Smooth muscle cell (in vitro differentiated cells): ENCODE results near the gene ZNF830. TPM values are rescaled to one million over a fixed set of nuclear protein-coding genes. Genes with fewer than 3 reads are reported as not detected.
A peak's percentile ranks its signal among the peaks of the same experiment; 100 is the strongest.

Experiments
- DNase-seq: peaks from one replicate; lab custom pipeline; 2025; ENCODE audit not compliant: unreplicated experiment; lab: John Stamatoyannopoulos, UW
- H2AFZ ChIP-seq: fragments of 200-600 bp; sonication (generic); 2 replicates; pipeline ENCODE4 v1.6.0; 2016; ENCODE audit warnings: antibody characterized with exemption, low read depth, mild to moderate bottlenecking
- H3F3A ChIP-seq: fragments of 200-600 bp; sonication (generic); 2 replicates; pipeline ENCODE4 v1.6.0; 2017; ENCODE audit warnings: antibody characterized with exemption, low read depth
- H3K27ac ChIP-seq: fragments of 200-600 bp; sonication (generic); 2 replicates; pipeline ENCODE4 v1.5.1; 2016; ENCODE audit warnings: low read depth, mild to moderate bottlenecking
- H3K27me3 ChIP-seq: fragments of 200-600 bp; sonication (generic); 2 replicates; pipeline ENCODE4 v1.6.1; 2016; ENCODE audit warnings: low read depth, mild to moderate bottlenecking
- H3K36me3 ChIP-seq: fragments of 200-600 bp; sonication (generic); 2 replicates; pipeline ENCODE4 v1.5.1; 2016; ENCODE audit warnings: low read depth
- H3K4me1 ChIP-seq: fragments of 200-600 bp; sonication (generic); 2 replicates; pipeline ENCODE4 v1.5.1; 2016; ENCODE audit warnings: low read depth
- H3K4me2 ChIP-seq: fragments of 200-600 bp; sonication (generic); 2 replicates; pipeline ENCODE4 v1.6.0; 2016; ENCODE audit warnings: mild to moderate bottlenecking
- H3K4me3 ChIP-seq: fragments of 200-600 bp; sonication (generic); 2 replicates; pipeline ENCODE4 v1.5.1; 2016; ENCODE audit warnings: mild to moderate bottlenecking
- H3K79me2 ChIP-seq: fragments of 200-600 bp; sonication (generic); 2 replicates; pipeline ENCODE4 v1.6.0; 2016; ENCODE audit warnings: low read depth, mild to moderate bottlenecking
- H3K9ac ChIP-seq: fragments of 200-600 bp; sonication (generic); 2 replicates; pipeline ENCODE4 v1.6.0; 2016; ENCODE audit warnings: low read depth
- H3K9me3 ChIP-seq: fragments of 200-600 bp; sonication (generic); replicated peaks from 2 replicates; pipeline ENCODE4 v1.5.1; 2016; ENCODE audit warnings: low read depth
- H4K20me1 ChIP-seq: fragments of 200-600 bp; sonication (generic); 2 replicates; pipeline ENCODE4 v1.6.0; 2016; ENCODE audit warnings: low read depth
- CTCF ChIP-seq: fragments of 200-600 bp; sonication (generic); IDR thresholded peaks from 2 replicates; pipeline ENCODE4 v1.5.1; 2017; ENCODE audit warnings: borderline replicate concordance, mild to moderate bottlenecking, antibody characterized with exemption; ENCODE audit not compliant: insufficient read depth, poor library complexity, severe bottlenecking
- WGBS: methylation state at CpG from one replicate; pipeline ENCODE4 v1.1.7; 2016; ENCODE audit warnings: low lambda C conversion rate; 5-methylcytosine and 5-hydroxymethylcytosine counted together
- polyA plus RNA-seq: library from polyadenylated mRNA; unstranded; fragments of >200 nt; fragmentation: Nextera tagmentation; extraction: Ambion mirVana; gene quantifications from 2 replicates; pipeline ENCODE4 v1.2.1, GENCODE V29; 2016
- total RNA-seq: library from RNA; depleted of rRNA; stranded (reverse); fragments of >200 nt; gene quantifications from 2 replicates; pipeline ENCODE4 v1.2.3, GENCODE V29; 2014

Gene ZNF830
- total RNA-seq = 10.2 and 12.1 TPM in 2 replicates
- polyA plus RNA-seq = 8.9 and 10.4 TPM in 2 replicates

- H3K9ac ChIP-seq = peak within 1 kb of the TSS; percentile 97
- H3K27me3 ChIP-seq = no peaks in the 10 kb centered on the region
- peak within 1 kb of the TSS; percentile 95 for H3K4me2 ChIP-seq
- 1% methylated on average over 65 of the region's 65 CpGs for WGBS
- no peaks in the 10 kb centered on the region for H3F3A ChIP-seq
- H4K20me1 ChIP-seq = no peaks in the 10 kb centered on the region
- H3K27ac ChIP-seq = peak within 1 kb of the TSS; percentile 94
- H3K9me3 ChIP-seq = no peaks in the 10 kb centered on the region
- peaks cover 22% of the 10 kb centered on the region for H3K79me2 ChIP-seq
- H2AFZ ChIP-seq = peak within 1 kb of the TSS; percentile 96
- TF ChIP-seq CTCF = no peak
- H3K36me3 ChIP-seq = no peaks in the 10 kb centered on the region
- peak; percentile 70 for DNase-seq
- peaks cover 11% of the 10 kb centered on the region for H3K4me1 ChIP-seq
- peak within 1 kb of the TSS; percentile 86 for H3K4me3 ChIP-seq
These were observed at the start of gene ZNF830, which contains the start of gene CCT6B for GRCh38 chr17:34961093-34961911. ZNF830 (plus strand) TSS chr17:34961540; CDS start chr17:34961567, 27 bp downstream. CCT6B (minus strand) TSS chr17:34961460; CDS start chr17:34961393, 67 bp downstream.

GRCh38 chr17:34913001-34913400 lies 48.3 kb upstream of the ZNF830 start:
- H4K20me1 ChIP-seq = no peaks in the 10 kb centered on the region
- WGBS = 37% methylated on average over 1 of the region's 1 CpG
- no peak for TF ChIP-seq CTCF

GRCh38 chr17:34916120-34916519 lies 45.2 kb upstream of the ZNF830 start:
- H2AFZ ChIP-seq = no peak overlapping the region
- H3K27me3 ChIP-seq = no peaks in the 10 kb centered on the region
- H3K4me2 ChIP-seq = no peak overlapping the region
- TF ChIP-seq CTCF = no peak
- H4K20me1 ChIP-seq = no peaks in the 10 kb centered on the region
- H3K36me3 ChIP-seq = no peaks in the 10 kb centered on the region
- DNase-seq = no peak
- no peaks in the 10 kb centered on the region for H3K9me3 ChIP-seq
- no peaks in the 10 kb centered on the region for H3K4me1 ChIP-seq
- WGBS = 74% methylated on average over 2 of the region's 2 CpGs
- H3K79me2 ChIP-seq = no peaks in the 10 kb centered on the region
- H3K27ac ChIP-seq = no peak overlapping the region
- H3K4me3 ChIP-seq = no peak overlapping the region
- H3F3A ChIP-seq = no peaks in the 10 kb centered on the region
- no peak overlapping the region for H3K9ac ChIP-seq

More at GRCh38 chr17:34913001-34913400, 48.3 kb upstream of the ZNF830 start:
- H3K4me1 ChIP-seq = no peaks in the 10 kb centered on the region
- no peak overlapping the region for H3K4me2 ChIP-seq
- H3K27me3 ChIP-seq = no peaks in the 10 kb centered on the region
- no peaks in the 10 kb centered on the region for H3F3A ChIP-seq
- H3K79me2 ChIP-seq = no peaks in the 10 kb centered on the region
- DNase-seq = no peak
- no peak overlapping the region for H3K4me3 ChIP-seq
- no peak overlapping the region for H3K9ac ChIP-seq
- H3K36me3 ChIP-seq = no peaks in the 10 kb centered on the region
- no peak overlapping the region for H2AFZ ChIP-seq
- H3K9me3 ChIP-seq = no peaks in the 10 kb centered on the region
- no peak overlapping the region for H3K27ac ChIP-seq
